Measurements from ENCODE around the gene BBS9.

DNA sequence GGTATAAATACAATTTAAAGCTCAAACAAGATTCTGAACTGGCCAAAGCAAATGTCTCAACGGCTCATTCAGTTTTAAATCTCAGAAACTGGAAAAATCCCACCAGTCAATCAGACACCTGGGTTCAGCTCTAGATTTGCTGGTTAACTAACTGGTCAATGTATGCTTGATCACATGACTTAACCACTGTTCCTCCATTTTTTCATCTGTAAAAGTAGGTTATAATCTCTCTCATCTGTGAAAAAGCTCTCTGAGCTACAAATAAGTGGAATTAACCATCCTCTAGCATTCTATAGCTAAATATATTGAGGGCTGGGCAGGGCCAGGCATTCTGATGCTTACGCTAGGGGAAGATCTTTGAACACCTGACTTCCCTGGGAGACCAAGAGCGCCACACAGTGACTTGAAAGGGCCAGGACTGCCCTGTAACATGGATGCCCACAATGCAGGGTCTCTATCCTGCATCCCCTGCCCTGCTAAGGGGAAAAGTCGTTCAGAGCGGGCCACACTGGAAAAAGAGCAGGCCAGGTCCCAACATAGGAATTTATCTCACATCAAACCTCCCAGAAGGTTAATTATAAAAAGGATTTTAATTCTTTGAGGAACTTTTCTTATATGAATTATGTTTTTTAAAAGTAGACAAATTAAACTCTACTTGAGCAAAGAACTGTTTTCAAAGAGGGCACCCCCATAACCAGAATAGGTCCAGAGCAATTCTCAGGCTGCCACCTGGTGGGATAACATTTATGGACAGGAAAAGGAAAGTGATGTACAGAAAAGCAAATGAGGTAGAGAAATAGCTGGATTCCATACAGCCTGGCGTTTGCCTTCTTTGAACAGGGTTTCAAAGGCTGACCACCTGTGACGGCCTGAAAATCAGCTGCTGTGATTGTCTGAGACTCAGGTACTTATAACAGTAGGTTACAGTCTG lies 22.0 kb upstream of the BBS9 start:
- TF ChIP-seq, protein P1, sequence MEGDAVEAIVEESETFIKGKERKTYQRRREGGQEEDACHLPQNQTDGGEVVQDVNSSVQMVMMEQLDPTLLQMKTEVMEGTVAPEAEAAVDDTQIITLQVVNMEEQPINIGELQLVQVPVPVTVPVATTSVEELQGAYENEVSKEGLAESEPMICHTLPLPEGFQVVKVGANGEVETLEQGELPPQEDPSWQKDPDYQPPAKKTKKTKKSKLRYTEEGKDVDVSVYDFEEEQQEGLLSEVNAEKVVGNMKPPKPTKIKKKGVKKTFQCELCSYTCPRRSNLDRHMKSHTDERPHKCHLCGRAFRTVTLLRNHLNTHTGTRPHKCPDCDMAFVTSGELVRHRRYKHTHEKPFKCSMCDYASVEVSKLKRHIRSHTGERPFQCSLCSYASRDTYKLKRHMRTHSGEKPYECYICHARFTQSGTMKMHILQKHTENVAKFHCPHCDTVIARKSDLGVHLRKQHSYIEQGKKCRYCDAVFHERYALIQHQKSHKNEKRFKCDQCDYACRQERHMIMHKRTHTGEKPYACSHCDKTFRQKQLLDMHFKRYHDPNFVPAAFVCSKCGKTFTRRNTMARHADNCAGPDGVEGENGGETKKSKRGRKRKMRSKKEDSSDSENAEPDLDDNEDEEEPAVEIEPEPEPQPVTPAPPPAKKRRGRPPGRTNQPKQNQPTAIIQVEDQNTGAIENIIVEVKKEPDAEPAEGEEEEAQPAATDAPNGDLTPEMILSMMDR (IDR thresholded peaks at IDR 0.05): peak; percentile 41 to 54 (median 52)
- TF ChIP-seq POLR2A (IDR thresholded peaks at IDR 0.05): no peak

Measured in right lobe of liver (tissue), 4 donors.